Endometrial microvascular endothelial cells (primary cell): ENCODE data around the gene ABCC3. TPM values are rescaled to one million over a fixed set of nuclear protein-coding genes. Genes with fewer than 3 reads are reported as not detected.

Experiments
- in situ Hi-C: cut with HindIII; loops from 2 replicates; pipeline ENCODE4 v1.10.0; 2017; ENCODE audit warnings: low sequenced_read_pairs, low pct_unique_long_range_greater_than_20kb; ENCODE audit errors: inconsistent ontology term
- total RNA-seq: library from RNA; depleted of rRNA; stranded (reverse); fragments of >200 nt; gene quantifications from one replicate; pipeline ENCODE4 v1.2.3, GENCODE V29; 2015; ENCODE audit errors: inconsistent ontology term

Gene ABCC3
- 34.9 TPM for total RNA-seq

- in situ Hi-C loops, result no loop called here
These were observed at the start of gene ABCC3 for GRCh38 chr17:50634224-50634914. Gene ABCC3 (plus strand): TSS chr17:50634881. CDS start chr17:50634937, 56 bp downstream.

DNA sequence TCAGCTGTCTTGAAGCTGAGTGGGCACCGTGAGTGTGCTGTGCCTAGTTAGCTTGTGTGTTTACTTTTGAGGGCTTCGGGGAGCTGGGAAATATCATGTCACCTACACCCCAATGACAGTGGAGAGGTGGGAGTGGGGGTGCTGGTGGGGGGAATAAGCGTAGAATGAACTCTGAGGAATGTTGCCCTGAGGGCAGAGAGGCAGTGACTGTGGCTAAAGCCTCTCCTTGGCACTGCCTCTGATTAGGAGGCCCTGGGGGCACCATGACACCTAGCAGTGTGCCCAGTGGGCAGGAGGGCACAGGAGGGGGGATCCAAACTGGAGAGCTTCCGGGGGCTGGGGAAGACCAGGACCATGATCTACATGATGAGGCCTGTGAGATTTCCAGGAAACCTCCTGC, 49.3 kb upstream of the ABCC3 start:
- in situ Hi-C loops, result no loop called here

GRCh38 chr17:50585891-50586290, 48.8 kb upstream of the ABCC3 start:
- in situ Hi-C loops, result no loop called here

GRCh38 chr17:50586421-50587247, 48.0 kb upstream of the ABCC3 start:
- in situ Hi-C loops, result no loop called here

GRCh38 chr17:50587571-50587970, 47.1 kb upstream of the ABCC3 start:
- in situ Hi-C loops, result no loop called here

DNA sequence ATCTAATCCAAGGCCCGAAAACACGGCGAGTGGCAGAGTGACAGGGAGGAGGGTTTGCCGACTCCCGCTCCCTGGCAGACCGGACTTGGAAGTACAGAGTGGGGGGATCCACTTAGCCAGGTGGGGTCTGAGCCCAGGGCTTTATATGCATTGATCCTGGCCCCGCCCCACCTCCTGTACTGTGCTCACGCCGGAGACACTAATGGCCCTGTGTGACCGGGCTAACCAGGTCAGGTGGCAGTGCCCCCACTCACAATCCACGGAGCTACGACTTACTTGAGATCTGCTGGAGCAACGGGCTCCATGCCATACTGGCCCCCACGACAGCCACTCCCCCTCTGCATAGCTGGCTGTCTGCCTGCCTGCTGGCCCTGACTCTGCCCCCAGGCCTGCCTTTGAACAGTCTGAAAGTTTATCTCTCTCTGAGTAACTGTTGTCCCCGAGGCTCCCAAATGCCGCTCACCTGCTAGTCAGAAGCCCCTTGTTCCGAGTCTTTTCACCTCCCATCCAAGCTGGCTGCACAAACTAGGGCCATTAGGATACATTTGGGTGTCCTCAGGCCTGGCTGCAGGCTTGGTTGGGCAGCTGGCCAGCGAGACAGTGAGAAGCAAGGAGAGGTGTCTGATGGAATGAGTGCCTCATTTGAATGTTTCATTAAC, 46.2 kb upstream of the ABCC3 start:
- in situ Hi-C loops, result no loop called here

DNA sequence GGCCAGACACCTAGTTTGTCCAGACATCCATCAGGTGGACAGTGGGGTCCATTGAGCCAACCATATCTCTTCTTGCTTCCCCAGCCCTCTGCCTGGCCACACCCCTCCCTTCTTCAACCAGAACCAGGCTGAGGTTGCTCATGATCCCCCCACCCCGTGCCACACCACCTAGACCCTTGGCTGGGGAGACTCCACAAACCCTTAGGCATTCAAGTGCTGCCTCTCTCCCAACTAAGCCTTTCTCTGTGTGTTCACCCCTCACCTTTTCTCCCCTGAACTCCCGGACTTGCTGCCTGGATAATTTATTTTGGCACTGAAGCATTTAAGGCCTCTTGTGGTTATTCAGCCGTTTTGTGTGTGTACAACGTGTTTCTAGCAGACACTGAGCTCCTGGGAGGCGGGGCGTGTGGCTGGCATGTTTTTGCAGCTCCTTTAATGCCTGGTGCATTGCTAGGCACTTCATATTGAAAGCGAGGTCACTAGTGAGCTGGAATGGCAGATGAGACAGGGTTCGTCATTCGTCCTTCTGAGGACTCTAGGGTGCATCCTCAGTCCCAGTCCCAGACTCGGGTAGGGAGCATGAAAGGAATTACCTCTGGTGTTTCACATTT, 45.5 kb upstream of the ABCC3 start:
- in situ Hi-C loops, result no loop called here

DNA sequence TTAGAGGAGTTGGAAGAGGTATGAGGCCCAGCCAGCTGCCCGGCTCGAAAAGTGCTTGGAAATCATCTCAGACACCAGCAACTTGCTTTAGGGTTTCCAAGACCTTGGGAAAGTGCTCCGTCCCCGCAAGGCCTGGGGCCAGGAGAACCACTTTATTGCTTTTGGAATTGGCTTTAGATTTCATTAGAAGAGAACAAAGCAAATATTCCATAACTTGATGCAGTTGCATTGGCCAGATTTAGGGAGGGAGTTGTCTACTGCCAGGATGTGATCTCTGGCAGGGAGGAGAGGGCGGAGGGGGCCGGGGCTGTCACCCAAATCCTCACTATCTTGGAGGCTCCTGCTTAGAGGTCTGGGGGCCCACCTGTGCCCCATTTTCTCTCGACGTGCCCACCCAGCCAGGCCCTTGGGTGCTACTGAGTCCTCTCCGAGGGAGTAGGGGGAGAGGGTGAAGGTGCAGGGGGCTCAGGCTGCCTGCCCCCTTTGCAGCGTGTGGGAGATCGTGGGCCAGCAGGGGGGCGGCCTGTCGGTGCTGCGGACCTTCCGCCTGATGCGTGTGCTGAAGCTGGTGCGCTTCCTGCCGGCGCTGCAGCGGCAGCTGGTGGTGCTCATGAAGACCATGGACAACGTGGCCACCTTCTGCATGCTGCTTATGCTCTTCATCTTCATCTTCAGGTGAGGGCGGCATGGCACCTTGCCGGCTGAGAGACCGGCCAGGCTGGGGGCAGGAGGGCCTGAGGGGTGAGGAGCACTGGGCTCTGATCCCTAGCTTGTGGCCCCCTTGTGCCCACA, 43.5 kb upstream of the ABCC3 start:
- in situ Hi-C loops, result no loop called here

- in situ Hi-C loops, result no loop called here
These were observed 41.4 kb upstream of the ABCC3 start for GRCh38 chr17:50593321-50593720.

DNA sequence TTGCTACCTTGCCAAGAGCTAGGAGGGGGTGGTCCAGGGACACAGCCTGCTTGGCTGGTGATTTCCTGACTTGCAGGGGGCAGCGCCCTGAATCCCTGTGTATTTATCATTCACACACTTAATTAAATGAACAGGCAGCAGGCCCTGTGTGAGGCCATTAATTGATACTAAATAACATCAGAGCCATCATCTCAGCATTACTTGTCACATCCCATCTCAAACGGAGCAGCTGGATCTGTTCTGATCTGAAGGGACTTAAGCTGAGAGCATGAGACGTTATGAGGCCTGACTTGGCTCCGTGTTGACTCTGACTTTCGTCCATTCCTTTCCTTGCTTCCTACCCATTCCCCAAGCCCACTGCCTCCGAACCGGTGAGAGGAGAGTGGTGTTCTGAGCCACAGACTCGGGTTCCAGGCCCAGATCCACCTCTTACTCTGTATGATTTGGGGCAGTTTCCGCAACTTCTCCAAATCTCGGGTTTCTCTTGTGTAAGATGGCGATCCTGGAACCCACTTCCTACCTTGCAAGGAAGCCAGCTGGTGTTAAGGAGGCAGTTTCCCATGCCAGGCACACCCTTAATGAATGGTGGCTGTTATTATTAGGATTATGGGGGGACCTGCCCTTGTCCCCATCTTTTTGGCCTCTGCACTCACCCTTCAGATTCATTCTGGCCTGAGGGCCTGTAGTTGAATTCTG, 40.4 kb upstream of the ABCC3 start:
- in situ Hi-C loops, result no loop called here

DNA sequence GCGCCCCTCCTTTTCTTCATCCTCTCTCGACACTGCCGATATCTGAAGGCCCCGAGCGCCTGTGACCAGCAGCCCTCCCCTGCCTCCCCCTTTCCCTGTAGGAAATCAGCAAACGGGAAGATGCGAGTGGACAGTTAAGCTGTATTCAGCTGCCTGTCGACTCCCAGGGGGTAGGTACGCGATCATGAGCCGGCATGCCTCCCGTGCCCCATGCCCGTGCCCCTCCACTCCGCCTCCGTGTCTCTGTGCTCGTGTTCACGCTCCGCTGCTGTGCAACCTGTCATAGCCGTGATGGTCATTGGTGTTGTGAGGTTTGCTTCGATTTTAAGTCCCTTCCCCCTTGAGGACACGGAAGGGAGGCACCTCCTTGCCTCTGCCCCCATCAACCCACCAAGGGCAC, 39.8 kb upstream of the ABCC3 start:
- in situ Hi-C loops, result no loop called here

GRCh38 chr17:50596191-50597037, 38.3 kb upstream of the ABCC3 start:
- in situ Hi-C loops, result no loop called here

DNA sequence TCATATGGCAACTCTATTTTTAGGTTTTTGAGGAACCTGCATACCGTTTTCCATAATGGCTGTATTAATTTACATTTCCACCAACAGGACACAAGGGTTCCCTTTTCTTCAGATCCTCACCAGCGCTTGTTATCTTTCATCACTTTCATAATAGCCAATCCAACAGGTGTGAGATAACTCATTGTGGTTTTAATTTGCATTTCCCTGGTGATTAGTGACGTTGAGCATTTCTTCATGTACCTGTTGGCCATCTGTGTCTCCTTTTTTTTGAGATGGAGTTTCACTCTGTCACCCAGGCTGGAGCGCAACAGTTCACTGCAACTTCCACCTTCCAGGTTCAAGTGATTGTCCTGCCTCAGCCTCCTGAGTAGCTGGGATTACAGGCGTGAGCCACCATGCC, 36.2 kb upstream of the ABCC3 start:
- in situ Hi-C loops, result no loop called here

DNA sequence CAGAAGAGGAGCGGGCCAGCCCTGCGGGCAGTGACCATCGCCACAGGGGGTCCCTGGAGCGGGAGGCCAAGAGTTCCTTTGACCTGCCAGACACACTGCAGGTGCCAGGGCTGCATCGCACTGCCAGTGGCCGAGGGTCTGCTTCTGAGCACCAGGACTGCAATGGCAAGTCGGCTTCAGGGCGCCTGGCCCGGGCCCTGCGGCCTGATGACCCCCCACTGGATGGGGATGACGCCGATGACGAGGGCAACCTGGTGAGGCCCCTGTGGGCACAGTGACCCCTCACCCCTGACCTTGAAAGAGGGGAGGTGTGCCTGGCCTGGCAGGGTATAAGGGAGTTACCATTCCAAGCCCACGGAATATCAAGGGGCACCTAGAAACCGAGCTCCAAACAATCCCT, 35.1 kb upstream of the ABCC3 start:
- in situ Hi-C loops, result no loop called here

GRCh38 chr17:50601823-50602375, 32.8 kb upstream of the ABCC3 start:
- in situ Hi-C loops, result no loop called here

DNA sequence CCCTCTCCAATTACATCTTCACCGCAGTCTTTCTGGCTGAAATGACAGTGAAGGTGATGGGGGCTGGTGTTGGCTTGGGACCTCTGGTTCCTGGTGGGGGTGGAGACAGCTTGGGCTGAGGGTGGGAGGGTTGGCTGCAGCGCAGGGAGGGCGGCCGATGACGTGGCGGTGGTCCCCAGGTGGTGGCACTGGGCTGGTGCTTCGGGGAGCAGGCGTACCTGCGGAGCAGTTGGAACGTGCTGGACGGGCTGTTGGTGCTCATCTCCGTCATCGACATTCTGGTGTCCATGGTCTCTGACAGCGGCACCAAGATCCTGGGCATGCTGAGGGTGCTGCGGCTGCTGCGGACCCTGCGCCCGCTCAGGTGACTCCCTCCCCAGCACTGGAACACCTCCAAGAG, 31.8 kb upstream of the ABCC3 start:
- in situ Hi-C loops, result no loop called here

GRCh38 chr17:50603340-50603739, 31.3 kb upstream of the ABCC3 start:
- in situ Hi-C loops, result no loop called here
